ENCODE results near the gene COQ5. TPM values are rescaled to one million over a fixed set of nuclear protein-coding genes. Genes with fewer than 3 reads are reported as not detected.

The COQ5 gene
- total RNA-seq, 1 experiment from 2014 or later, result 35.1 TPM

DNA sequence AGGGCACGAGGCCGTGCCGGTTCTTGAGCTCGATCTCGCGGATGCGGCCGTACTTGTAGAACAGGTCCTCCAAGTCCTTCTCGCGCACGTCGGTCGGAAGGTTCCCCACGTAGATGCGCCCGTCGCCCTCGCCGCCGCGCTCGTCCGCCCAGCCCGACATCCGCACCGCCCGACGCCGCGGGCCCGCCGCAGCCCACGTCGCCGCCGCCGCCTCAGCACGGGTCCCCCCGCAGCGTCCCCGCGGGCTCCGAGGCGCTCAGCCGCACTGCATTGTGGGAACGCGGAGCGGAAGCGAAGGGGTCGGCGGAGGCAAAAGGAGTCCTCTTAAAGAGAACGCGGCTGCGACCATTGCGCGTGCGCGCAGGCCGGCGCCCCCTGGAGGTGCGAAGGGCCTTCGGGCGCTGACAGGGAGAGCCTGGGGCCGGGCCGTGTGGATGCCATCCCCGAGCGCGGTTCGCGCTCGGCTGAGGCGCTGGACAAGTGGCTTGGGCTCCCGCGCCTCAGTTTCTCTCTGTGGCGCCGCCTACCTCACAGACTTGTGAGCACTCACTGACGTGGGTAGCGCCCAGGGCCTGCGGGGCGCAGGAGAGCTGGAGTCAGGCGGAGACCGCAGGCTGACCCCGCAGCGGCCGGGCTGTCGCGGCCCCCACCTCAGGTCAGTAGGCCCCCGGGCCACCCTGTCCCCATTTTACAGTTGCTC lies 59.4 kb downstream of the COQ5 start, which contains the start of gene SRSF9 (continued):
- TF ChIP-seq, protein P1, sequence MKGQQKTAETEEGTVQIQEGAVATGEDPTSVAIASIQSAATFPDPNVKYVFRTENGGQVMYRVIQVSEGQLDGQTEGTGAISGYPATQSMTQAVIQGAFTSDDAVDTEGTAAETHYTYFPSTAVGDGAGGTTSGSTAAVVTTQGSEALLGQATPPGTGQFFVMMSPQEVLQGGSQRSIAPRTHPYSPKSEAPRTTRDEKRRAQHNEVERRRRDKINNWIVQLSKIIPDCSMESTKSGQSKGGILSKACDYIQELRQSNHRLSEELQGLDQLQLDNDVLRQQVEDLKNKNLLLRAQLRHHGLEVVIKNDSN (CRISPR knock-in tag; IDR thresholded peaks at IDR 0.05), result no peak
- TF ChIP-seq NFATC4 (CRISPR knock-in tag; IDR thresholded peaks at IDR 0.05) (no peak), TEAD1 (CRISPR knock-in tag; IDR thresholded peaks at IDR 0.05) (peak; percentile 79), FOXP1 (CRISPR knock-in tag; IDR thresholded peaks at IDR 0.05; ENCODE audit: borderline replicate concordance) (peak; percentile 80; the same call in 1 of the 2 replicates), ZNF396 (CRISPR knock-in tag; IDR thresholded peaks at IDR 0.05; ENCODE audit: borderline replicate concordance) (no peak), ATF1 (CRISPR knock-in tag; IDR thresholded peaks at IDR 0.05) (no peak), NFE2L1 (CRISPR knock-in tag; IDR thresholded peaks at IDR 0.05) (no peak), NR3C1 (CRISPR knock-in tag; conservative IDR thresholded peaks at IDR 0.05; ENCODE audit: low read depth) (peak; percentile 93; the same call in 1 of the 2 replicates), KAT7 (CRISPR knock-in tag; IDR thresholded peaks at IDR 0.05; ENCODE audit: borderline replicate concordance) (no peak; the same call in 1 of the 2 replicates), ZNF263 (CRISPR knock-in tag; IDR thresholded peaks at IDR 0.05; ENCODE audit: low read depth) (no peak), RELA (CRISPR knock-in tag; IDR thresholded peaks at IDR 0.05; ENCODE audit: borderline replicate concordance) (no peak), TCF7 (CRISPR knock-in tag; IDR thresholded peaks at IDR 0.05; ENCODE audit: low read depth) (no peak), ZNF416 (CRISPR knock-in tag; IDR thresholded peaks at IDR 0.05) (no peak), IRF2 (CRISPR knock-in tag; IDR thresholded peaks at IDR 0.05; ENCODE audit: borderline replicate concordance, low read depth) (no peak), MYBL2 (CRISPR knock-in tag; IDR thresholded peaks at IDR 0.05) (no peak), ZNF317 (CRISPR knock-in tag; IDR thresholded peaks at IDR 0.05; ENCODE audit: borderline replicate concordance, low read depth) (0 out of 2 replicates have a peak, but pooled peaks have one; percentile 9), TEAD4 (CRISPR knock-in tag; IDR thresholded peaks at IDR 0.05) (no peak), ZNF219 (CRISPR knock-in tag; IDR thresholded peaks at IDR 0.05; ENCODE audit: borderline replicate concordance) (no peak; the same call in 1 of the 2 replicates)
- TF ChIP-seq, protein P2, sequence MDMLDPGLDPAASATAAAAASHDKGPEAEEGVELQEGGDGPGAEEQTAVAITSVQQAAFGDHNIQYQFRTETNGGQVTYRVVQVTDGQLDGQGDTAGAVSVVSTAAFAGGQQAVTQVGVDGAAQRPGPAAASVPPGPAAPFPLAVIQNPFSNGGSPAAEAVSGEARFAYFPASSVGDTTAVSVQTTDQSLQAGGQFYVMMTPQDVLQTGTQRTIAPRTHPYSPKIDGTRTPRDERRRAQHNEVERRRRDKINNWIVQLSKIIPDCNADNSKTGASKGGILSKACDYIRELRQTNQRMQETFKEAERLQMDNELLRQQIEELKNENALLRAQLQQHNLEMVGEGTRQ (CRISPR knock-in tag; IDR thresholded peaks at IDR 0.05), result peak; percentile 48
- TF ChIP-seq, protein P3, sequence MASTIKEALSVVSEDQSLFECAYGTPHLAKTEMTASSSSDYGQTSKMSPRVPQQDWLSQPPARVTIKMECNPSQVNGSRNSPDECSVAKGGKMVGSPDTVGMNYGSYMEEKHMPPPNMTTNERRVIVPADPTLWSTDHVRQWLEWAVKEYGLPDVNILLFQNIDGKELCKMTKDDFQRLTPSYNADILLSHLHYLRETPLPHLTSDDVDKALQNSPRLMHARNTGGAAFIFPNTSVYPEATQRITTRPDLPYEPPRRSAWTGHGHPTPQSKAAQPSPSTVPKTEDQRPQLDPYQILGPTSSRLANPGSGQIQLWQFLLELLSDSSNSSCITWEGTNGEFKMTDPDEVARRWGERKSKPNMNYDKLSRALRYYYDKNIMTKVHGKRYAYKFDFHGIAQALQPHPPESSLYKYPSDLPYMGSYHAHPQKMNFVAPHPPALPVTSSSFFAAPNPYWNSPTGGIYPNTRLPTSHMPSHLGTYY (CRISPR knock-in tag; IDR thresholded peaks at IDR 0.05), result no peak
- TF ChIP-seq, protein P4, sequence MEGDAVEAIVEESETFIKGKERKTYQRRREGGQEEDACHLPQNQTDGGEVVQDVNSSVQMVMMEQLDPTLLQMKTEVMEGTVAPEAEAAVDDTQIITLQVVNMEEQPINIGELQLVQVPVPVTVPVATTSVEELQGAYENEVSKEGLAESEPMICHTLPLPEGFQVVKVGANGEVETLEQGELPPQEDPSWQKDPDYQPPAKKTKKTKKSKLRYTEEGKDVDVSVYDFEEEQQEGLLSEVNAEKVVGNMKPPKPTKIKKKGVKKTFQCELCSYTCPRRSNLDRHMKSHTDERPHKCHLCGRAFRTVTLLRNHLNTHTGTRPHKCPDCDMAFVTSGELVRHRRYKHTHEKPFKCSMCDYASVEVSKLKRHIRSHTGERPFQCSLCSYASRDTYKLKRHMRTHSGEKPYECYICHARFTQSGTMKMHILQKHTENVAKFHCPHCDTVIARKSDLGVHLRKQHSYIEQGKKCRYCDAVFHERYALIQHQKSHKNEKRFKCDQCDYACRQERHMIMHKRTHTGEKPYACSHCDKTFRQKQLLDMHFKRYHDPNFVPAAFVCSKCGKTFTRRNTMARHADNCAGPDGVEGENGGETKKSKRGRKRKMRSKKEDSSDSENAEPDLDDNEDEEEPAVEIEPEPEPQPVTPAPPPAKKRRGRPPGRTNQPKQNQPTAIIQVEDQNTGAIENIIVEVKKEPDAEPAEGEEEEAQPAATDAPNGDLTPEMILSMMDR (IDR thresholded peaks at IDR 0.05), result peak; percentile 35
- TF ChIP-seq, protein P5, sequence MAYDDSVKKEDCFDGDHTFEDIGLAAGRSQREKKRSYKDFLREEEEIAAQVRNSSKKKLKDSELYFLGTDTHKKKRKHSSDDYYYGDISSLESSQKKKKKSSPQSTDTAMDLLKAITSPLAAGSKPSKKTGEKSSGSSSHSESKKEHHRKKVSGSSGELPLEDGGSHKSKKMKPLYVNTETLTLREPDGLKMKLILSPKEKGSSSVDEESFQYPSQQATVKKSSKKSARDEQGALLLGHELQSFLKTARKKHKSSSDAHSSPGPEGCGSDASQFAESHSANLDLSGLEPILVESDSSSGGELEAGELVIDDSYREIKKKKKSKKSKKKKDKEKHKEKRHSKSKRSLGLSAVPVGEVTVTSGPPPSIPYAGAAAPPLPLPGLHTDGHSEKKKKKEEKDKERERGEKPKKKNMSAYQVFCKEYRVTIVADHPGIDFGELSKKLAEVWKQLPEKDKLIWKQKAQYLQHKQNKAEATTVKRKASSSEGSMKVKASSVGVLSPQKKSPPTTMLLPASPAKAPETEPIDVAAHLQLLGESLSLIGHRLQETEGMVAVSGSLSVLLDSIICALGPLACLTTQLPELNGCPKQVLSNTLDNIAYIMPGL (CRISPR knock-in tag; IDR thresholded peaks at IDR 0.05), result peak; percentile 92
- TF ChIP-seq, protein P6, sequence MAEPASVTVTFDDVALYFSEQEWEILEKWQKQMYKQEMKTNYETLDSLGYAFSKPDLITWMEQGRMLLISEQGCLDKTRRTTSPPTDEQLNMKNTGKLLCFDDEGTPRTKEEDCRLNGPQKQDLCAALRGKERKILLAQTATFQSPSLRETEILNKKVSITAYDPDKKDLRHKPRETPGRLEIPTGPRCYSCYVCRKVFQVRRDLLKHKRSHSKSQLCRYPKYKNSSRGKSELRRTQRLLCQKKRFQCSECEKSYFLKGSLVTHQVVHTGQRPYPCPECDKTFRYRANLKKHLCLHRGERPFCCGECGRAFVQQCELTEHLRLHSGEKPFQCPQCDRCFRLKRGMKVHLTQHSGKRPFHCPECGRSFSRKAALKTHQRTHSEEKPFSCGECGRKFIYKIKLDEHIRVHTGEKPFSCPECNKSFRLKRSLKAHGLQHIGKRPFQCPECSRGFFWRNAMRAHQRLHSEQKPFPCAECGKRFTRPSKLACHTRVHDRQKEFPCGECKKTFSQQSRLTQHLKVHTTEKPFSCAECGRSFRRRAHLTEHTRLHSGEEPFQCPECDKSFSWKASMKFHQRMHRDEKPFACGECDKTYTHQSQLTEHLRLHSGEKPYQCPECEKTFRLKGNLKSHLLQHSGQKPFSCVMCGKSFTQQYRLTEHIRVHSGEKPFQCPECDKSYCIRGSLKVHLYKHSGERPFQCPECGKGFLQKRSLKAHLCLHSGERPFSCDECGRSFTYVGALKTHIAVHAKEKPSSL (CRISPR knock-in tag; conservative IDR thresholded peaks at IDR 0.05), result no peak
- TF ChIP-seq, protein P7, sequence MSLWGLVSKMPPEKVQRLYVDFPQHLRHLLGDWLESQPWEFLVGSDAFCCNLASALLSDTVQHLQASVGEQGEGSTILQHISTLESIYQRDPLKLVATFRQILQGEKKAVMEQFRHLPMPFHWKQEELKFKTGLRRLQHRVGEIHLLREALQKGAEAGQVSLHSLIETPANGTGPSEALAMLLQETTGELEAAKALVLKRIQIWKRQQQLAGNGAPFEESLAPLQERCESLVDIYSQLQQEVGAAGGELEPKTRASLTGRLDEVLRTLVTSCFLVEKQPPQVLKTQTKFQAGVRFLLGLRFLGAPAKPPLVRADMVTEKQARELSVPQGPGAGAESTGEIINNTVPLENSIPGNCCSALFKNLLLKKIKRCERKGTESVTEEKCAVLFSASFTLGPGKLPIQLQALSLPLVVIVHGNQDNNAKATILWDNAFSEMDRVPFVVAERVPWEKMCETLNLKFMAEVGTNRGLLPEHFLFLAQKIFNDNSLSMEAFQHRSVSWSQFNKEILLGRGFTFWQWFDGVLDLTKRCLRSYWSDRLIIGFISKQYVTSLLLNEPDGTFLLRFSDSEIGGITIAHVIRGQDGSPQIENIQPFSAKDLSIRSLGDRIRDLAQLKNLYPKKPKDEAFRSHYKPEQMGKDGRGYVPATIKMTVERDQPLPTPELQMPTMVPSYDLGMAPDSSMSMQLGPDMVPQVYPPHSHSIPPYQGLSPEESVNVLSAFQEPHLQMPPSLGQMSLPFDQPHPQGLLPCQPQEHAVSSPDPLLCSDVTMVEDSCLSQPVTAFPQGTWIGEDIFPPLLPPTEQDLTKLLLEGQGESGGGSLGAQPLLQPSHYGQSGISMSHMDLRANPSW (CRISPR knock-in tag; conservative IDR thresholded peaks at IDR 0.05; ENCODE audit: low read depth), result peak; percentile 96
